Sciatic nerve (tissue), 2 donors: ENCODE measurements around the gene VRK1. TPM values are rescaled to one million over a fixed set of nuclear protein-coding genes. Genes with fewer than 3 reads are reported as not detected.
"Not testable (repeated sequence)": the region's sequence is repeated elsewhere in the genome, so short reads cannot be mapped to it uniquely, and the experiment has no call there.

Experiments used
- ATAC-seq: fragments of 200-7000 bp; cut with Tn5 transposase; one replicate; pipeline ENCODE4 v1.9.1; 2020; ENCODE audit warnings: mild to moderate bottlenecking, moderate library complexity
- DNase-seq: peaks from one replicate; pipeline ENCODE4 v3.0.0-alpha.2; 2020; ENCODE audit warnings: low spot score
- intact Hi-C: fragments of 100-400 bp; cut with DNase I; formaldehyde crosslinking; loops from one replicate; pipeline ENCODE4 v1.14.2; 2022
- total RNA-seq: library from RNA; stranded (reverse); fragmentation: NEBNext Ultra II Directional; extraction: Animal tissue kit (Norgen Biotek cat#: 25700); gene quantifications from one replicate; pipeline ENCODE4 v1.2.1, GENCODE V29; 2021
- donor health status: DM: no; HTN: no; CAD: no.
- donor health status: DM: no; HTN: no; CAD: no.

VRK1 gene, protein sequence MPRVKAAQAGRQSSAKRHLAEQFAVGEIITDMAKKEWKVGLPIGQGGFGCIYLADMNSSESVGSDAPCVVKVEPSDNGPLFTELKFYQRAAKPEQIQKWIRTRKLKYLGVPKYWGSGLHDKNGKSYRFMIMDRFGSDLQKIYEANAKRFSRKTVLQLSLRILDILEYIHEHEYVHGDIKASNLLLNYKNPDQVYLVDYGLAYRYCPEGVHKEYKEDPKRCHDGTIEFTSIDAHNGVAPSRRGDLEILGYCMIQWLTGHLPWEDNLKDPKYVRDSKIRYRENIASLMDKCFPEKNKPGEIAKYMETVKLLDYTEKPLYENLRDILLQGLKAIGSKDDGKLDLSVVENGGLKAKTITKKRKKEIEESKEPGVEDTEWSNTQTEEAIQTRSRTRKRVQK
- 14.5 TPM for total RNA-seq

DNA sequence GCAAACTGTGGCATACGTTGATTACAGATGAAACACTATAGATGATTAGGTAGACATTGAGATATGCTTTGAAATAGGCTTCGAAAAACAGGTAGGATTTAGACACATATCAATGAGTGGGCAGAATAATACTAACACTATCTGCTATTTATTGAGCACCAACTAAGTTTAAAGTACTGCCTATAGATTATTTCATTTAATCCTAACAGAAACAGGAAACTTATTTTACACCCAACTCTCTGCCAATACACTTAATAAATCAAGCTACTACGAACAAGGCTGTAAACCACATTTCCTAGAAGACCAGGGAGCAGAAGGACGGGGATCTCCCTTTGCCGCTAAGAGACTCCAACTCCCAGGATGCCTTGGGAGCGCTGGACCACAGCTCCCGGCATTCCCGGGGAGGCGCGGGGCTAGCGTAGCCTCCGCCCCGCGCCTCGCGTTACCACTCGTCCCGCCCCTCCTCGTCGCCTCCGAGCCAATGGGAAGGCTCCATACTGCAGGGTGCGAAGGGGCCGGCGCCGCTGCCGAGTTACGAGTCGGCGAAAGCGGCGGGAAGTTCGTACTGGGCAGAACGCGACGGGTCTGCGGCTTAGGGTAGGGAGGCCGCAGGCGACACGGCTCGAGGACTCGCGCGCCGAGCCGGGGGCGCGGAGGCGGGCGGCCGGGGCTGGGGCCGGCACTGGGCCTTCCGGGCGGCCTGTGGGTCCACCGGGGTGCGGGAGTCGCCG is at the start of gene VRK1:
TSS of gene VRK1 (plus strand) at position 532 of the 731 bp plus-strand sequence. CDS start 36,090 bp downstream, outside the sequence.
- ATAC-seq (peak; percentile 100), DNase-seq (peak; percentile 98)
- intact Hi-C loops: no loop called here

DNA sequence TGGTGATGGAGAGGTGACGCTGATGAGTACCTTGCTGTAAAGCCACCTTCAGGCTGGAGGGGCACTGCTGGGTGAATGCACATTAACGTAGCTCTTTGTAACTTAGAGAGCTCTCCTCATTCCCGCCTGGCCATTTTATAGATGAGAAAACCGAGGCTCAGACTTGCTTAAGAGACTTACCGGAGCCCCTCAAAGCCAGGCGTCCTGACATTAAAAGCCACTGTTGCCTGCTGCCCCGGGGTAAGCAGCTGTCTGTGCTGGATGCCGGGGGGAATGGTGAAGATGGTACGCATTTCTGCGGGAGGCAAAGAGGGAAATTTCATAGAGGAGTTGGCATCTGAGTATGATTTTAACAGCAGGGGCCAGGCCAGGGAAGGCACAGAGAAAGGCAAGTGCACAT is 49.6 kb upstream of the VRK1 start:
- DNase-seq (no peak), ATAC-seq (no peak)
- intact Hi-C loops: no loop called here

DNA sequence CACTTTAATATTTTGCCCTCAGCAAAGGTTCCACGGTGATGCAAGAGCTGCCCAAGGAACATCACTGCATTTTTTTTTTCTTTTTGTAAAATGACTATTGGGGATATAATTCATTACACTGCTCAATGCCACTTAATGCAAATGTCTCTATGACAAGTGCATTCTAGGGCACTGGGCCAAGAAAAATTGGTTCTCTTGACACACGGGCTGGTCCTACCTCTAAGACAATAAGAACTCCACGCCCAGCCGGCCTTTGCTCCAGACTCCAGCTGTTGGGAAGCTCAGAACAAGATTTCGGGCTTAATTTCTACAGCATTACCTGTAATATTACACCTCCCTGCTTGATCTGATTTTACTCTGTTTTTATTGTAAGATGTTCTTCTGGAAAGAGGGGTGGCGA is 48.8 kb upstream of the VRK1 start:
- intact Hi-C loops: no loop called here
- no peak for DNase-seq
- ATAC-seq: no peak

- DNase-seq (no peak), ATAC-seq (no peak)
- intact Hi-C loops: no loop called here
These were observed 45.7 kb upstream of the VRK1 start for GRCh38 chr14:96751505-96751904.

- DNase-seq: no peak
- intact Hi-C loops: no loop called here
- no peak for ATAC-seq
These were observed 45.1 kb upstream of the VRK1 start for GRCh38 chr14:96752125-96752524.

- DNase-seq: no peak
- ATAC-seq: no peak
- intact Hi-C loops: no loop called here
These were observed 44.6 kb upstream of the VRK1 start for GRCh38 chr14:96752594-96752993.

- intact Hi-C loops: no loop called here
- DNase-seq: no peak
- ATAC-seq: no peak
These were observed 42.9 kb upstream of the VRK1 start for GRCh38 chr14:96754162-96754844.

GRCh38 chr14:96754845-96755184 is 42.4 kb upstream of the VRK1 start:
- no peak for ATAC-seq
- DNase-seq: no peak
- intact Hi-C loops: no loop called here

DNA sequence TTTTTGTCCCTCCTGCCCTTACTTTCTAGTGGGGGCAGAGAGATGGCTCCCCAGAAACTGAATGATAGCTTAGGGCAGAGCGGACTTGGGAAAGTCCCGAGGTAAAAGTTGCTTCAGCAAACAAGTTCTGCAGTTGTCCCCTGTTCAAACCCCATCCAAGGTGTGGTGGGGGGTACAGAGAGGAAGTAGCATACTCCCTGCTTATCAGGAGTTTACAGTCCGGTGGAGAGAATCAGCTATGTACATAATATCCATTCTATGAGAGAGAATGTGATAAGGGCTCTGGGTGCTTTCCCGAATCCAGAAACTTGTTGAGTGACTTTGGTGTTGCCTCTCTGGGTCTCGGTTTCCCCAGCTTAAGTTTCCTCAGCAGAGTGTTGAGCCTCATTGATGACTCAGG is 40.4 kb upstream of the VRK1 start:
- intact Hi-C loops: no loop called here
- ATAC-seq: no peak
- no peak for DNase-seq

- intact Hi-C loops: no loop called here
- DNase-seq (no peak), ATAC-seq (no peak)
These were observed 39.7 kb upstream of the VRK1 start for GRCh38 chr14:96757456-96757855.

- no peak for ATAC-seq
- intact Hi-C loops: no loop called here
- DNase-seq: no peak
These were observed 36.1 kb upstream of the VRK1 start for GRCh38 chr14:96761066-96761465.

- ATAC-seq: no peak
- no peak for DNase-seq
- intact Hi-C loops: no loop called here
These were observed 34.5 kb upstream of the VRK1 start for GRCh38 chr14:96762650-96763049.

DNA sequence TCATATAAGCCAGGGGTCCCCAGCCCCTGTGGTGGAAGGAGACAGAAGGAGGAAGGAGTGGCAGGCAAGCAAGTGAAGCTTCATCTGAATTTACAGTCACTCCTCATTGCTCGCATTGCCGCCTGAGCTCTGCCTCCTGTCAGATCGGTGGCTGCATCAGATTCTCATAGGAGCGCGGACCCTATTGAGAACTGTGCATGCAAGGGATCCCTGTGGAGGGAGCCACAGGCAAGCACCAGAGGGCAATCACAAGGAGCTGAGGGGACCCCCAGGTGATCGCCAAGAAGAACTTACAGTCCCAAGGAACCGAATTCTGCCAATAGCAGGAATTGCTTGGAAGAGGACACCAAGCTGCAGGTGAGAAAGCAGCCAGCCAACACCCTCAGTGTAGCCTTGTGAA is 33.2 kb upstream of the VRK1 start:
- intact Hi-C loops: no loop called here
- DNase-seq (no peak), ATAC-seq (no peak)

- ATAC-seq, DNase-seq, intact Hi-C loops: not testable (repeated sequence)
These were observed 32.0 kb upstream of the VRK1 start for GRCh38 chr14:96765205-96765604.

DNA sequence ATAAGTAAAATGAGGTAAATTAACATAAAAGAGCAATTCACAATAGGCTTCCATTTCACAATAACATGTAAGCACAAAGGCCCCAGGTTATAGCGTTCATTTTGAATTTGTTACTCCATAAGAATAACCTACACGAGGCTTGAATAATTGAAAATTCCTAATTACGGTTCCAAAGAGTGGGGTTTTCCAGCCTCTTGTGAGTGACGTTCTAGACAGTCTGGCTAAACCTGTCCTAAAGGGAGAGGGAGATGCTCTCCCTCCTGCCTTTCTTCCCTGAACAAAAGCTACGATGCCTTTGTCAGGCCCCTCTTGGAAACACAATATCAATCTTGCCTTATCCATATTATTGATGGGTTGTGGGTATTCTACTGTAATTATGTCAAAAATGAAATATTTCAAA is 24.3 kb upstream of the VRK1 start:
- ATAC-seq (no peak), DNase-seq (no peak)
- intact Hi-C loops: no loop called here

DNA sequence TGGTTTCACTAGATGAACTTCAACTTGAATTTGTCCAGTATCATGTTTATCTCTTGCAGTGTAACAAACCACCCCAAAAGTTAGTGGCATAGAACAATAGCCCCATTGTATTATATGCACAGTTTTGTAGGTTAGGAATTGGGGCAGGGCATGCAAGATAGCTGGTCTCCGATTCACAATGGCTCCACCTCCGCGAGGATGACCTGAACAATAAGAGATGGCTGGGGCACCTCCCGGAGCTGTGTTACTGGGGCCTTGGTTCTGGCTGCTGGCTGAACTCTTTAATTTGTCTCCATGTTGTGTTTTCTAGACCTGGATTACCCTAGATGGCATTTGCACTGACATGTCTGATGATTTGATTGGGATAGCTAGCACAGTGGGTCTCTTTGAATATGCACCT is 20.4 kb upstream of the VRK1 start:
- ATAC-seq (no peak), DNase-seq (no peak)
- intact Hi-C loops: no loop called here

DNA sequence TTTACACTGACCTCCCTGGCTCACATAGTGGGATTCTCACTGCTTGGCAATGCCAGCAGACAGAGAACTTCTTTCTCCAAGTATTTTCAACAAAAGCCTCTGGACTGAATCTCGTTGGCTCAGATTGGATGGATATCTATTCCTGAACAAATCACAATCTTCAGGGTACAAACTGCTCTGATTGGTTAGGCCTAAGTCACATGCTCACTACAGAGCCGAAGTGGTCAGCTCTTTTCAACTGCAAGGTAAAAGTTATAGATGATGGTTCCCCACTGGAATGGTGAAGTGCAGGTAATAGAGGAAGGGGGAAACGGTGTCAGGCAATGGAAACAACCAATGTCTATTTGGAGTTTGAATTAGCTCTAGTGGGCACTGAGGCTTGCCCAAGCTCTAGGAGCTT is 16.7 kb upstream of the VRK1 start:
- DNase-seq (no peak), ATAC-seq (no peak)
- intact Hi-C loops: no loop called here

DNA sequence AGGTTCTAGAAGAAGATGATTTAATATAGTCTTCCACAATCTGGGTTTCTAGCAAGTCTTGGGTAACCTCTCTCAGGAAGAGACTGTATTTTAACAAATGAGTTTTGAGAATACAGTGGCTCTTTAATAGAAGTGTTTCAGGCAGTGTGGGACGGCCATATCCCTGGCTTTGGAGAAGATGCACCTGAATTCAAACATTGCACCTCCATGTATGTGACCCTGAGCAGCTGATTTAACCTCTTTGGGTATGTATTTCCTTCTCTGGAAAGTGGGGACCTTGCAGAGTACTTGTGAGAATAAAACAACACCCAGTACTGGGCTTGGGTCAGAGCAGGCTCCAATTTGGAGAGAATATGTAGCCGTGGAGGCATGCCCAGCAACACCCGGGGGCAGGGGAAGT is 15.8 kb upstream of the VRK1 start:
- intact Hi-C loops: no loop called here
- DNase-seq (no peak), ATAC-seq (no peak)

GRCh38 chr14:96782436-96782835 is 14.7 kb upstream of the VRK1 start:
- intact Hi-C loops: no loop called here
- ATAC-seq: no peak
- DNase-seq: no peak
